ENCODE data around the gene TMCC1.

DNA sequence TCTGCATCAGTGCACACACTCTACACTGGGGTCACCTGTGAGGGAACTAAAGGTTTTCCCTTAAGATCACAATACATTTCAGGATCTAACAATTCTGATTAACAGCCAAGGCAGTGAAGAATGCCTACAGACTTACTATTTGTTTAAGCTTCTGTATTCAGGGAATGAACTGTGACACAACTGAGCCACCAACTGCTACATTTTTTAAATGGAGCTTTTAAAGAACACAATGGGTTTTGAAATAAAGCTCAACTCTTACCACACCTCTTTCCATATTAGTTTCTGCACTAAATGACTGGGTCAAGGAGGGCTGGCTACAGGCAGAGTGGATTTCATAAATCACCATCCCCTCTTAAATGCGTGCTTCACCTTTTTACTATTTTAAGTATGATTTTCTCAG is 100.2 kb downstream of the TMCC1 start:
- TF ChIP-seq BHLHE40 (IDR thresholded peaks at IDR 0.05; ENCODE audit: borderline replicate concordance) (no peak), TARDBP (IDR thresholded peaks at IDR 0.05) (no peak), FOXM1 (IDR thresholded peaks at IDR 0.05; ENCODE audit: borderline replicate concordance) (no peak), SP1 (IDR thresholded peaks at IDR 0.05) (no peak), ZNF384 (IDR thresholded peaks at IDR 0.05) (no peak), NFRKB (IDR thresholded peaks at IDR 0.05) (no peak), ARNT (IDR thresholded peaks at IDR 0.05) (no peak), LEF1 (IDR thresholded peaks at IDR 0.05; ENCODE audit: borderline replicate concordance) (no peak), FOXK2 (IDR thresholded peaks at IDR 0.05) (no peak), FOXA1 (IDR thresholded peaks at IDR 0.05) (no peak), HDGF (IDR thresholded peaks at IDR 0.05; ENCODE audit: borderline replicate concordance) (no peak)
- TF ChIP-seq, protein P1, sequence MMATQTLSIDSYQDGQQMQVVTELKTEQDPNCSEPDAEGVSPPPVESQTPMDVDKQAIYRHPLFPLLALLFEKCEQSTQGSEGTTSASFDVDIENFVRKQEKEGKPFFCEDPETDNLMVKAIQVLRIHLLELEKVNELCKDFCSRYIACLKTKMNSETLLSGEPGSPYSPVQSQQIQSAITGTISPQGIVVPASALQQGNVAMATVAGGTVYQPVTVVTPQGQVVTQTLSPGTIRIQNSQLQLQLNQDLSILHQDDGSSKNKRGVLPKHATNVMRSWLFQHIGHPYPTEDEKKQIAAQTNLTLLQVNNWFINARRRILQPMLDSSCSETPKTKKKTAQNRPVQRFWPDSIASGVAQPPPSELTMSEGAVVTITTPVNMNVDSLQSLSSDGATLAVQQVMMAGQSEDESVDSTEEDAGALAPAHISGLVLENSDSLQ (IDR thresholded peaks at IDR 0.05), result no peak
